Lower leg skin (tissue), 3 donors: ENCODE measurements around the gene LCE7A.

Experiments used
- POLR2A ChIP-seq, 2 donors: fragments of 450-650 bp; IDR thresholded peaks; one replicate each; pipeline ENCODE4 v1.6.1; 2016 to 2017; ENCODE audit warnings: antibody characterized with exemption in 2 of 2, mild to moderate bottlenecking in 1 of 2, moderate library complexity in 1 of 2
- TF ChIP-seq, protein P1 (sequence below), 3 donors: fragments of 450-650 bp; IDR thresholded peaks; one replicate each; pipeline ENCODE4 v1.5.1; 2016; ENCODE audit warnings: antibody characterized with exemption in 3 of 3, mild to moderate bottlenecking in 3 of 3, moderate library complexity in 2 of 3

DNA sequence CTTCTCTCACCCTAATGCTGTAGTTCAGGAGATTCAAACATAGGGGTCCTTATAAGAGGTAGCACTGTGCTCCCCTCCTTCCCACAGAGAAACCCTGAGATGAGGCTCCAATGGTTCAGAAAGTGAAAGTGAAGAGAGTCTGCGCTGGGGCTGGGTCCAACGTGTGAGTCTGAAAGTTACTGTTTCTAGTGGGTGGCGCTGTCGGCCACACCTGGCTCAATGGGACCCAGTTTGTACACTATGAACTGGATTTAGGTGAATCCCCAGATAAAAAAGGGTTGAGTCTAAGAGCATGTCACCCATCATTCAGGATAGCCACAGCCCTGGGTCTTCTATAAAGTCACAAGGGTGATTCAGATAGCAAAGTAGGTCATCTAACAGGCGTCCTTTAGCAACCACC, 21.1 kb downstream of the LCE7A start:
- TF ChIP-seq, protein P1, sequence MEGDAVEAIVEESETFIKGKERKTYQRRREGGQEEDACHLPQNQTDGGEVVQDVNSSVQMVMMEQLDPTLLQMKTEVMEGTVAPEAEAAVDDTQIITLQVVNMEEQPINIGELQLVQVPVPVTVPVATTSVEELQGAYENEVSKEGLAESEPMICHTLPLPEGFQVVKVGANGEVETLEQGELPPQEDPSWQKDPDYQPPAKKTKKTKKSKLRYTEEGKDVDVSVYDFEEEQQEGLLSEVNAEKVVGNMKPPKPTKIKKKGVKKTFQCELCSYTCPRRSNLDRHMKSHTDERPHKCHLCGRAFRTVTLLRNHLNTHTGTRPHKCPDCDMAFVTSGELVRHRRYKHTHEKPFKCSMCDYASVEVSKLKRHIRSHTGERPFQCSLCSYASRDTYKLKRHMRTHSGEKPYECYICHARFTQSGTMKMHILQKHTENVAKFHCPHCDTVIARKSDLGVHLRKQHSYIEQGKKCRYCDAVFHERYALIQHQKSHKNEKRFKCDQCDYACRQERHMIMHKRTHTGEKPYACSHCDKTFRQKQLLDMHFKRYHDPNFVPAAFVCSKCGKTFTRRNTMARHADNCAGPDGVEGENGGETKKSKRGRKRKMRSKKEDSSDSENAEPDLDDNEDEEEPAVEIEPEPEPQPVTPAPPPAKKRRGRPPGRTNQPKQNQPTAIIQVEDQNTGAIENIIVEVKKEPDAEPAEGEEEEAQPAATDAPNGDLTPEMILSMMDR (IDR thresholded peaks at IDR 0.05): no peak
- TF ChIP-seq POLR2A (IDR thresholded peaks at IDR 0.05): no peak
